PC-9 (cell line): ENCODE measurements around the gene TMCO2. TPM values are rescaled to one million over a fixed set of nuclear protein-coding genes. Genes with fewer than 3 reads are reported as not detected.
"Not testable (repeated sequence)": the region's sequence is repeated elsewhere in the genome, so short reads cannot be mapped to it uniquely, and the experiment has no call there.

Source experiments
- BruUV-seq: library from RNA; stranded (reverse); fragments of 400-500 nt; replicated peaks from 2 replicates; lab custom pipeline; 2021; lab: Mats Ljungman, UMichigan
- CTCF ChIA-PET: fragments of 300-600 bp; sonication (Branson Sonifier 250); formaldehyde crosslinking; loops from one replicate; lab custom pipeline; 2022; ENCODE audit warnings: antibody characterized with exemption; lab: Charles Lee
- POLR2A ChIA-PET: fragments of 300-600 bp; sonication (Branson Sonifier 250); formaldehyde crosslinking; loops from one replicate; lab custom pipeline; 2022; ENCODE audit warnings: antibody characterized with exemption; ENCODE audit not compliant: unreplicated experiment; lab: Charles Lee
- DNase-seq, 2 experiments: peaks; one replicate each; pipeline versions ENCODE4 v3.0.0 to v3.0.0-alpha.2; 2015 to 2022; ENCODE audit warnings: mixed read lengths in 1 of 2
- H2AFZ ChIP-seq: fragments of 200-600 bp; sonication (generic); 2 replicates; pipeline ENCODE4 v1.8.1; 2017; ENCODE audit warnings: antibody characterized with exemption
- H3F3A ChIP-seq: fragments of 200-600 bp; sonication (generic); 2 replicates; pipeline ENCODE4 v1.8.1; 2017; ENCODE audit warnings: antibody characterized with exemption, mild to moderate bottlenecking, low read depth; ENCODE audit not compliant: insufficient read depth
- H3K27ac ChIP-seq: fragments of 200-600 bp; sonication (generic); 2 replicates; pipeline ENCODE4 v1.6.1; 2016; ENCODE audit warnings: mixed run types
- H3K27me3 ChIP-seq: fragments of 200-600 bp; sonication (generic); 2 replicates; pipeline ENCODE4 v1.6.1; 2016; ENCODE audit warnings: low read depth, mixed run types; ENCODE audit not compliant: insufficient read depth
- H3K36me3 ChIP-seq: fragments of 200-600 bp; sonication (generic); 2 replicates; pipeline ENCODE4 v1.6.1; 2016; ENCODE audit warnings: low read depth, mixed run types
- H3K4me1 ChIP-seq: fragments of 200-600 bp; sonication (generic); replicated peaks from 2 replicates; pipeline ENCODE4 v1.6.1; 2016; ENCODE audit warnings: mixed run types; ENCODE audit not compliant: insufficient read depth
- H3K4me2 ChIP-seq: fragments of 200-600 bp; sonication (generic); 2 replicates; pipeline ENCODE4 v1.6.1; 2017; ENCODE audit warnings: mixed run types
- H3K4me3 ChIP-seq: fragments of 200-600 bp; sonication (generic); 2 replicates; pipeline ENCODE4 v1.6.1; 2016; ENCODE audit warnings: mixed run types
- H3K79me2 ChIP-seq: fragments of 200-600 bp; sonication (generic); 2 replicates; pipeline ENCODE4 v1.6.1; 2017; ENCODE audit warnings: low read depth, mixed run types
- H3K9me2 ChIP-seq: fragments of 200-600 bp; sonication (generic); 2 replicates; pipeline ENCODE4 v1.8.1; 2017; ENCODE audit warnings: mild to moderate bottlenecking; ENCODE audit not compliant: insufficient read depth
- H3K9me3 ChIP-seq: fragments of 200-600 bp; sonication (generic); 2 replicates; pipeline ENCODE4 v1.8.1; 2016; ENCODE audit warnings: low read depth; ENCODE audit not compliant: insufficient read depth
- H4K20me1 ChIP-seq: fragments of 200-600 bp; sonication (generic); 2 replicates; pipeline ENCODE4 v1.8.1; 2017; ENCODE audit not compliant: insufficient read depth
- EZH2 ChIP-seq: fragments of 200-600 bp; sonication (generic); IDR thresholded peaks from 2 replicates; pipeline ENCODE4 v1.8.0; 2017; ENCODE audit warnings: antibody characterized with exemption, low read depth
- intact Hi-C: fragments of 100-400 bp; cut with micrococcal nuclease; formaldehyde crosslinking; loops from one replicate; pipeline ENCODE4 v1.10.0; 2022; ENCODE audit not compliant: unreplicated experiment
- total RNA-seq: library from RNA; stranded (reverse); gene quantifications from 2 replicates; pipeline ENCODE4 v1.2.3, GENCODE V29; 2021
- TF ChIP-seq, protein P1 (sequence below): fragments of 200-600 bp; sonication (generic); conservative IDR thresholded peaks from 2 replicates; pipeline ENCODE4 v1.6.1; 2017; ENCODE audit warnings: mixed run types, antibody characterized with exemption, mild to moderate bottlenecking, moderate library complexity

The TMCO2 gene
- total RNA-seq, 1 experiment from 2014 or later: not detected

DNA sequence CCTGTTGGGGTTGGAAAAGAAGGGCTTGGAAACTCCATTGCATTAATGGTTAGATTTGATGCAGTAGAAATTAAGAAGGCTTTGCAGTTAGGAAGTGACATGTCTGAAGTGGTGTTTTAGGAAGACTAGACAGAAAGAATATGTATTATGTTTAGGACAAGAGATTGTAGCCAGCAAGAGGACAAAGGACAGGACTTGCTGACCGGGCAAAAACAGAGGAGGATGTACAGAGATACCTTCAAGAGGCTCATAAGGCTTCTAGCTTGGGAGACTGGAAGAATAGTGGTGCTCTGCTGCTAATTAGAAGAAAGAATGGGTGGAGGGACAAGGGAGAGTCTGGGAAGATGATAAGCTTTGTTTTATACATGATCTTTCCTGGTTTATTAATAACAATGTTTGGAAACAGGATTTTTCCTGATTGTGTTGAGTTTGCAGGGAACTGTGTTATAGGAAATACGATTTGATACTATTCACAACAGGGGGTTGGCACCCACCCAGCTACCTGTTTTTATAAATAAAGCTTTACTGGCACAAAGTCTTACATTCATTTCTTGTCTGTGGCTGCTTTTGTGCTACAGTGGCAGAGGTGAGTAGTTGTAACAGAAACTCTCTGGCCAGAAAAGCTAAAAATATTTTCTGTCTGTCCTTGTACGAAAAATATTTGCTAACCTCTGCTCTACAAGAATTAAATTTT, 37.1 kb upstream of the TMCO2 start:
- Histone ChIP-seq H3K36me3 (peaks cover 14% of the 10 kb centered on the region), H3K4me2 (no peak overlapping the region), H3K9me3 (no peaks in the 10 kb centered on the region), H3K27me3 (no peaks in the 10 kb centered on the region), H3K27ac (no peak overlapping the region), H3K79me2 (no peaks in the 10 kb centered on the region), H3K9me2 (no peaks in the 10 kb centered on the region), H3K4me3 (no peak overlapping the region), H4K20me1 (peaks cover 3% of the 10 kb centered on the region; the same call in 1 of the 2 replicates), H3F3A (peaks cover 25% of the 10 kb centered on the region; the same call in 1 of the 2 replicates), H2AFZ (no peak overlapping the region), H3K4me1 (no peaks in the 10 kb centered on the region)
- intact Hi-C loops: no loop called here
- no peak for DNase-seq
- BruUV-seq: no TSS peak
- TF ChIP-seq EZH2: no peak
- TF ChIP-seq, protein P1, sequence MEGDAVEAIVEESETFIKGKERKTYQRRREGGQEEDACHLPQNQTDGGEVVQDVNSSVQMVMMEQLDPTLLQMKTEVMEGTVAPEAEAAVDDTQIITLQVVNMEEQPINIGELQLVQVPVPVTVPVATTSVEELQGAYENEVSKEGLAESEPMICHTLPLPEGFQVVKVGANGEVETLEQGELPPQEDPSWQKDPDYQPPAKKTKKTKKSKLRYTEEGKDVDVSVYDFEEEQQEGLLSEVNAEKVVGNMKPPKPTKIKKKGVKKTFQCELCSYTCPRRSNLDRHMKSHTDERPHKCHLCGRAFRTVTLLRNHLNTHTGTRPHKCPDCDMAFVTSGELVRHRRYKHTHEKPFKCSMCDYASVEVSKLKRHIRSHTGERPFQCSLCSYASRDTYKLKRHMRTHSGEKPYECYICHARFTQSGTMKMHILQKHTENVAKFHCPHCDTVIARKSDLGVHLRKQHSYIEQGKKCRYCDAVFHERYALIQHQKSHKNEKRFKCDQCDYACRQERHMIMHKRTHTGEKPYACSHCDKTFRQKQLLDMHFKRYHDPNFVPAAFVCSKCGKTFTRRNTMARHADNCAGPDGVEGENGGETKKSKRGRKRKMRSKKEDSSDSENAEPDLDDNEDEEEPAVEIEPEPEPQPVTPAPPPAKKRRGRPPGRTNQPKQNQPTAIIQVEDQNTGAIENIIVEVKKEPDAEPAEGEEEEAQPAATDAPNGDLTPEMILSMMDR: no peak
- ChIA-PET CTCF (no interaction called here), POLR2A (no interaction called here)

DNA sequence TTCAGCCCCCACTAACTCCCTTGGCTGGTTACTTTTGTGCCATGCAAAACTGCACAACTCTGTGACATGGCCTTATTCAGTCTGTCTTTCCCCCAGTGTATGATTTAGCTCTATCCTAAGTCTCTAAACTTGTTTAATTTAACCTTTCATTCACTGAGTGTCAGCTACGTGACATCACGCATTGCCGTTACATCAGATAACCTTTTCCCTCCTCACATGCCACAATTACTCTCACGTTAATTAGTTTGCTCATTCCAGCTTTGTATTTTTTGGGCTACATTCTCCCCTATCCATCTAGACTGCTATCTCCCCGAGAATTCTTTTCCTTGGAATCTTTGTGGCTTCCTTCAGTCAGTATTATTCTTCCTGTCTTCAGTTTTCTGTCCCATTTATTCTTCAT, 29.4 kb upstream of the TMCO2 start:
- no peak overlapping the region for H3K4me3 ChIP-seq
- H3K27ac ChIP-seq: peak overlapping the region; percentile 19; the same call in 1 of the 2 replicates
- 0 out of 2 replicates have a peak, but pooled peaks cover 3% of the 10 kb centered on the region for H4K20me1 ChIP-seq
- peaks cover 14% of the 10 kb centered on the region for H3F3A ChIP-seq
- no peak overlapping the region for H2AFZ ChIP-seq
- no peak overlapping the region for H3K4me2 ChIP-seq
- no peaks in the 10 kb centered on the region; the same call in 1 of the 2 replicates for H3K79me2 ChIP-seq
- no peaks in the 10 kb centered on the region for H3K9me3 ChIP-seq
- no peak for DNase-seq
- ChIA-PET CTCF (no interaction called here), POLR2A (no interaction called here)
- H3K36me3 ChIP-seq: peaks cover 21% of the 10 kb centered on the region; the same call in 1 of the 2 replicates
- H3K9me2 ChIP-seq: no peaks in the 10 kb centered on the region
- TF ChIP-seq EZH2: no peak
- TF ChIP-seq, protein P1: no peak
- intact Hi-C loops: no loop called here
- H3K4me1 ChIP-seq: no peaks in the 10 kb centered on the region
- no peaks in the 10 kb centered on the region for H3K27me3 ChIP-seq
- BruUV-seq: no TSS peak

DNA sequence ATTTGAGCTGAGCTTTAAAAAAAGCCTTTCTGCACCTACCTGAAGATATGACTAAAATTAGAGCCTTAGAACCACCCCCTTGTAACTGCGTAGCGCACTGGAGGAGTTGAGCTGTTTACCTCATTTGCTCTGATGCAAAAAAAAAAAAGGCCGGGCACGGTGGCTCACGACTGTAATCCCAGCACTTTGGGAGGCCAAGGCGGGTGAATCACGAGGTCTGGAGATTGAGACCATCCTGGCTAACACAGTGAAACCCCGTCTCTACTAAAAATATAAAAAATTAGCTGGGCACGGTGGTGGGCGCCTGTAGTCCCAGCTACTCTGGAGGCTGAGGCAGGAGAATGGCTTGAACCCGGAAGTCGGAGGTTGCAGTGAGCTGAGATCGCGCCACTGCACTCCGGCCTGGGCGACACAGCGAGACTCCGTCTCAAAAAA, 26.2 kb upstream of the TMCO2 start:
- H3K9me2 ChIP-seq, BruUV-seq, H3K9me3 ChIP-seq, POLR2A ChIA-PET, H2AFZ ChIP-seq, H3K27me3 ChIP-seq, H3K4me3 ChIP-seq, intact Hi-C loops, H3F3A ChIP-seq, H3K4me2 ChIP-seq, H3K27ac ChIP-seq, H3K4me1 ChIP-seq, H3K79me2 ChIP-seq, H4K20me1 ChIP-seq, DNase-seq: not testable (repeated sequence)
- CTCF ChIA-PET: interaction anchor here (0.6 kb wide), 1 partner anchor 78 kb away, joined by 3 read pairs; no protein-coding TSS in a partner anchor
- peaks cover 17% of the 10 kb centered on the region; the same call in 1 of the 2 replicates for H3K36me3 ChIP-seq
